D721Med (cell line): ENCODE results near the gene RPL36.

Source experiments
- DNase-seq: peaks from one replicate; pipeline ENCODE4 v3.0.0; 2011; ENCODE audit warnings: low spot score; ENCODE audit not compliant: insufficient read length
- FAIRE-seq: peaks from 2 replicates; lab custom pipeline; 2011; peaks lifted over from hg19 to GRCh38; lab: Jason Lieb, UNC
- CTCF ChIP-seq: IDR thresholded peaks from 2 replicates; pipeline ENCODE4 v1.5.1; 2012; ENCODE audit warnings: mild to moderate bottlenecking, control low read depth; ENCODE audit not compliant: insufficient read depth; ENCODE audit errors: missing control alignments

Gene RPL36

GRCh38 chr19:5678071-5678718 lies 11.9 kb upstream of the RPL36 start:
- DNase-seq (no peak), FAIRE-seq (no peak)
- TF ChIP-seq CTCF, result no peak

- DNase-seq, result no peak
- no peak for FAIRE-seq
- TF ChIP-seq CTCF, result no peak
Observed at GRCh38 chr19:5679289-5680083, 10.6 kb upstream of the RPL36 start.

- TF ChIP-seq CTCF, result no peak
- DNase-seq (no peak), FAIRE-seq (no peak)
Observed at GRCh38 chr19:5680084-5680436, 10.0 kb upstream of the RPL36 start.

DNA sequence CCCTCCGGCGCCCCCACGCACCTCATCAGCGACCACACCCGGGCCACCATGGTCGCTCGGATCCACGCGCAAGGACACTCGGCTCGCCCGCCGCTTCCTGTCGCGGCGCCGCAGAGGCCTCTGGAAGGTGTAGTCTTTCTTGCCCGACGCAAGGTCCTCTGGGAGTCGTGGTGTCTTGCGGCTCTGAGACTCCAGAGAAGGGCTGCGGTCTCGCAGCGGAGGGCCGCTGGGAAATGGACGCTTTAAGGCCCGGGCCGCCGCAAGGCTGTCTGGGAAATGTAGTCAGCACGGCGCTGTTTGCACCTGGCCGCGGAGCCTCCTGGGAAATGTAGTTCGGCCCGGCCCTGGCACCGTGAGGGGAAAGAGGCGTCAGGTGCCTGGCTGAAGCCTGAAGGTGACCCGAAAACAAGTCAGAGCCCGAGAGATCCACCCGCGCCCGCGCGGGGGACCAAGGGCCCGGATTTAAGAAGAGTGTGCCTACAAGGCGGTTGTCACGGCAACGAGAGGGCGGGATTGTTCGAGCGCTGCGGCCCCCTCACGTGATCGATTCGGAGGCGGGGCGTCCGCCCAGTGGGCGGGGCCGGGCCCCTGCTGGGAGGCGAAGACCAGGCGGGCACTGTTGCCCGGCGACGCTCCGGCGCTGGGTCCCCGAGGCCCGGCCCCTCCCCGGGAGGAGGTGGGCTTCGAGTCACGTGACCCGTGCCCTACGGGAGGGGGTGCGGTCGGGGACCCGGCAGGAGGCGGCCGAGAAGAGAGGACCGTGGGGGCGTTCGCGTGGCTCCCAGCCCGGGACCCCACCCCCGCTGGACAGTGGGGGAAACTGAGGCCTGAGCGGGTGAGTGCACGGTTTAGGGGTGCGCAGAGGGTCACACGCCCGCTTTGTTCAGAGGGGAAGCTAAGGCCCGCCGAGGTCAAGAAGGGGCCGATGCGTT lies 9.4 kb upstream of the RPL36 start, which contains the start of the genes HSD11B1L and MICOS13:
Gene HSD11B1L, plus strand, starts transcription at position 591 of the 932 bp plus-strand sequence. CDS start 3,806 bp downstream, outside the sequence.
Gene MICOS13, minus strand, starts transcription at position 80 of the 932 bp plus-strand sequence. Its CDS starts 30 bp downstream, at position 50.
- FAIRE-seq (no peak), DNase-seq (peak; percentile 87)
- TF ChIP-seq CTCF, result no peak

GRCh38 chr19:5681391-5682106 lies 8.5 kb upstream of the RPL36 start:
- DNase-seq (no peak), FAIRE-seq (no peak)

More at GRCh38 chr19:5681391-5682106, 8.5 kb upstream of the RPL36 start:
- TF ChIP-seq CTCF, result no peak
